Neural cell (in vitro differentiated cells): Measurements from ENCODE around the gene AGA. TPM values are rescaled to one million over a fixed set of nuclear protein-coding genes. Genes with fewer than 3 reads are reported as not detected.

Source experiments
- H2AFZ ChIP-seq: fragments of 200-600, 300-800 bp; sonication (generic), shearing (Covaris generic); 2 replicates; pipeline ENCODE4 v1.6.0; 2014; ENCODE audit warnings: low read depth, mild to moderate bottlenecking, antibody characterized with exemption, low read length, moderate library complexity
- H3F3A ChIP-seq: fragments of 200-600 bp; shearing (Covaris generic); 2 replicates; pipeline ENCODE4 v1.6.1; 2016; ENCODE audit warnings: mild to moderate bottlenecking, moderate library complexity, mixed read lengths, antibody characterized with exemption, low read length; ENCODE audit not compliant: insufficient read depth, poor library complexity, severe bottlenecking
- H3K27ac ChIP-seq: fragments of 200-600, 300-800 bp; sonication (generic), shearing (Covaris generic); 2 replicates; pipeline ENCODE4 v1.5.1; 2014; ENCODE audit warnings: mild to moderate bottlenecking, low read length, moderate library complexity
- H3K27me3 ChIP-seq: fragments of 300-800, 200-600 bp; sonication (generic), shearing (Covaris generic); 2 replicates; pipeline ENCODE4 v1.6.0; 2014; ENCODE audit warnings: mild to moderate bottlenecking, low read depth, low read length, moderate library complexity; ENCODE audit not compliant: insufficient read depth
- H3K36me3 ChIP-seq: fragments of 300-800, 200-600 bp; sonication (generic), shearing (Covaris generic); 2 replicates; pipeline ENCODE4 v1.5.1; 2014; ENCODE audit warnings: mild to moderate bottlenecking, antibody characterized with exemption, low read length, moderate library complexity; ENCODE audit not compliant: insufficient read depth
- H3K4me2 ChIP-seq: fragments of 300-800, 200-600 bp; sonication (generic), shearing (Covaris generic); 2 replicates; pipeline ENCODE4 v1.6.0; 2014; ENCODE audit warnings: mild to moderate bottlenecking, low read length
- H3K4me3 ChIP-seq: fragments of 300-800, 200-600 bp; sonication (generic), shearing (Covaris generic); 2 replicates; pipeline ENCODE4 v1.5.1; 2014; ENCODE audit warnings: mild to moderate bottlenecking, low read length, moderate library complexity
- H3K79me2 ChIP-seq: fragments of 200-600 bp; shearing (Covaris generic); replicated peaks from 2 replicates; pipeline ENCODE4 v1.6.0; 2014; ENCODE audit warnings: mild to moderate bottlenecking, low read length, moderate library complexity; ENCODE audit not compliant: insufficient read depth
- H3K9ac ChIP-seq: fragments of 300-800, 200-600 bp; sonication (generic), shearing (Covaris generic); 2 replicates; pipeline ENCODE4 v1.6.1; 2016; ENCODE audit warnings: mild to moderate bottlenecking, low read length, mixed read lengths
- H3K9me2 ChIP-seq: fragments of 200-600 bp; shearing (Covaris generic); 2 replicates; pipeline ENCODE4 v1.6.1; 2016; ENCODE audit warnings: mild to moderate bottlenecking, low read length, mixed read lengths; ENCODE audit not compliant: insufficient read depth
- H3K9me3 ChIP-seq: fragments of 200-600, 300-800 bp; sonication (generic), shearing (Covaris generic); 2 replicates; pipeline ENCODE4 v1.6.1; 2016; ENCODE audit warnings: mild to moderate bottlenecking, mixed run types, low read length, moderate library complexity, mixed read lengths
- H4K20me1 ChIP-seq: fragments of 200-600 bp; shearing (Covaris generic); 2 replicates; pipeline ENCODE4 v1.6.1; 2016; ENCODE audit warnings: mild to moderate bottlenecking, mixed run types; ENCODE audit not compliant: insufficient read depth
- EP300 ChIP-seq: fragments of 450-650 bp; conservative IDR thresholded peaks from 2 replicates; pipeline ENCODE4 v1.6.1; 2014; ENCODE audit warnings: antibody characterized with exemption, mild to moderate bottlenecking, moderate library complexity; ENCODE audit not compliant: poor library complexity, severe bottlenecking
- POLR2AphosphoS5 ChIP-seq: IDR thresholded peaks from 2 replicates; pipeline ENCODE4 v1.6.1; 2012
- RAD21 ChIP-seq: fragments of 450-650 bp; conservative IDR thresholded peaks from 2 replicates; pipeline ENCODE4 v1.6.1; 2014; ENCODE audit warnings: antibody characterized with exemption, mild to moderate bottlenecking, moderate library complexity
- SMC3 ChIP-seq: fragments of 450-650 bp; conservative IDR thresholded peaks from 2 replicates; pipeline ENCODE4 v1.6.1; 2014; ENCODE audit warnings: antibody characterized with exemption, mild to moderate bottlenecking, moderate library complexity; ENCODE audit not compliant: poor library complexity
- TAF1 ChIP-seq: IDR thresholded peaks from 2 replicates; pipeline ENCODE4 v1.6.1; 2012; ENCODE audit warnings: low read depth
- polyA plus RNA-seq: library from polyadenylated mRNA; depleted of rRNA; stranded (reverse); fragments of >200 nt; gene quantifications from 2 replicates; pipeline ENCODE4 v1.2.3, GENCODE V29; 2014
- TF ChIP-seq, protein P1 (sequence below): IDR thresholded peaks from 2 replicates; pipeline ENCODE4 v1.6.1; 2012; ENCODE audit warnings: borderline replicate concordance
- TF ChIP-seq, protein P2 (sequence below): fragments of 450-650 bp; IDR thresholded peaks from 2 replicates; pipeline ENCODE4 v1.5.1; 2014; ENCODE audit warnings: antibody characterized with exemption, mild to moderate bottlenecking, moderate library complexity; ENCODE audit not compliant: poor library complexity, severe bottlenecking

The AGA gene
- polyA plus RNA-seq, 1 donor from 2014 or later: 3.1 TPM

DNA sequence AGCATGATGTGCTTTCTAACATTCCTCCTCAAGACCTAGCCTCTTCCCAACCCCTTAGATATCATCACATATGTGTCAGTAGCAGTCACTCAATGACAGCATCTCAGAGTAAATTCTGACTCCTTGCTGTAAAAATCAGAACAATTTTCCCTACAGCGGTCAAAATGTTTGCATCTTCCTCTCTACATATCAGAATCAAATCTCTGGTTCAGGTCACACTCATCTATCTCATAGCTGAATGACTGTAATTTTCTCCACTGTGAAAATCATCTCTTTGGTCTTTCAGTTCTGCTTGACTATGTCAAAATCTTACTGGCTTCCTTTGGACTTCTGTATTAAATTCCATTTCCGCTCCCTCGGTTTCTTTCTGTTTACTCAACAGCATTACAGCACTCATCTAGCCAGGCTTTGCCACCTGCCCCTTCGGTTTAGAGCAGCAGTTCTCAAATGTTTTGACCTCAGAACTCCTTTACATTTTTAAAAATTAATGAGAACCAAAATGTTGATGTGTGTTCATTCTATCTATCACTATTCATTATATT lies 57.3 kb downstream of the AGA start:
- Histone ChIP-seq H3F3A (no peaks in the 10 kb centered on the region), H4K20me1 (no peaks in the 10 kb centered on the region), H3K27me3 (no peaks in the 10 kb centered on the region), H3K9ac (no peak overlapping the region), H3K9me2 (no peaks in the 10 kb centered on the region), H3K27ac (no peak overlapping the region), H3K79me2 (no peaks in the 10 kb centered on the region), H3K4me3 (no peak overlapping the region), H3K9me3 (no peaks in the 10 kb centered on the region), H3K36me3 (no peaks in the 10 kb centered on the region), H3K4me2 (no peak overlapping the region), H2AFZ (no peak overlapping the region)
- TF ChIP-seq TAF1 (no peak), POLR2AphosphoS5 (peak; percentile 71), RAD21 (no peak), EP300 (peak; percentile 31), SMC3 (no peak)
- TF ChIP-seq, protein P1, sequence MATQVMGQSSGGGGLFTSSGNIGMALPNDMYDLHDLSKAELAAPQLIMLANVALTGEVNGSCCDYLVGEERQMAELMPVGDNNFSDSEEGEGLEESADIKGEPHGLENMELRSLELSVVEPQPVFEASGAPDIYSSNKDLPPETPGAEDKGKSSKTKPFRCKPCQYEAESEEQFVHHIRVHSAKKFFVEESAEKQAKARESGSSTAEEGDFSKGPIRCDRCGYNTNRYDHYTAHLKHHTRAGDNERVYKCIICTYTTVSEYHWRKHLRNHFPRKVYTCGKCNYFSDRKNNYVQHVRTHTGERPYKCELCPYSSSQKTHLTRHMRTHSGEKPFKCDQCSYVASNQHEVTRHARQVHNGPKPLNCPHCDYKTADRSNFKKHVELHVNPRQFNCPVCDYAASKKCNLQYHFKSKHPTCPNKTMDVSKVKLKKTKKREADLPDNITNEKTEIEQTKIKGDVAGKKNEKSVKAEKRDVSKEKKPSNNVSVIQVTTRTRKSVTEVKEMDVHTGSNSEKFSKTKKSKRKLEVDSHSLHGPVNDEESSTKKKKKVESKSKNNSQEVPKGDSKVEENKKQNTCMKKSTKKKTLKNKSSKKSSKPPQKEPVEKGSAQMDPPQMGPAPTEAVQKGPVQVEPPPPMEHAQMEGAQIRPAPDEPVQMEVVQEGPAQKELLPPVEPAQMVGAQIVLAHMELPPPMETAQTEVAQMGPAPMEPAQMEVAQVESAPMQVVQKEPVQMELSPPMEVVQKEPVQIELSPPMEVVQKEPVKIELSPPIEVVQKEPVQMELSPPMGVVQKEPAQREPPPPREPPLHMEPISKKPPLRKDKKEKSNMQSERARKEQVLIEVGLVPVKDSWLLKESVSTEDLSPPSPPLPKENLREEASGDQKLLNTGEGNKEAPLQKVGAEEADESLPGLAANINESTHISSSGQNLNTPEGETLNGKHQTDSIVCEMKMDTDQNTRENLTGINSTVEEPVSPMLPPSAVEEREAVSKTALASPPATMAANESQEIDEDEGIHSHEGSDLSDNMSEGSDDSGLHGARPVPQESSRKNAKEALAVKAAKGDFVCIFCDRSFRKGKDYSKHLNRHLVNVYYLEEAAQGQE: no peak
- TF ChIP-seq, protein P2, sequence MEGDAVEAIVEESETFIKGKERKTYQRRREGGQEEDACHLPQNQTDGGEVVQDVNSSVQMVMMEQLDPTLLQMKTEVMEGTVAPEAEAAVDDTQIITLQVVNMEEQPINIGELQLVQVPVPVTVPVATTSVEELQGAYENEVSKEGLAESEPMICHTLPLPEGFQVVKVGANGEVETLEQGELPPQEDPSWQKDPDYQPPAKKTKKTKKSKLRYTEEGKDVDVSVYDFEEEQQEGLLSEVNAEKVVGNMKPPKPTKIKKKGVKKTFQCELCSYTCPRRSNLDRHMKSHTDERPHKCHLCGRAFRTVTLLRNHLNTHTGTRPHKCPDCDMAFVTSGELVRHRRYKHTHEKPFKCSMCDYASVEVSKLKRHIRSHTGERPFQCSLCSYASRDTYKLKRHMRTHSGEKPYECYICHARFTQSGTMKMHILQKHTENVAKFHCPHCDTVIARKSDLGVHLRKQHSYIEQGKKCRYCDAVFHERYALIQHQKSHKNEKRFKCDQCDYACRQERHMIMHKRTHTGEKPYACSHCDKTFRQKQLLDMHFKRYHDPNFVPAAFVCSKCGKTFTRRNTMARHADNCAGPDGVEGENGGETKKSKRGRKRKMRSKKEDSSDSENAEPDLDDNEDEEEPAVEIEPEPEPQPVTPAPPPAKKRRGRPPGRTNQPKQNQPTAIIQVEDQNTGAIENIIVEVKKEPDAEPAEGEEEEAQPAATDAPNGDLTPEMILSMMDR: no peak

DNA sequence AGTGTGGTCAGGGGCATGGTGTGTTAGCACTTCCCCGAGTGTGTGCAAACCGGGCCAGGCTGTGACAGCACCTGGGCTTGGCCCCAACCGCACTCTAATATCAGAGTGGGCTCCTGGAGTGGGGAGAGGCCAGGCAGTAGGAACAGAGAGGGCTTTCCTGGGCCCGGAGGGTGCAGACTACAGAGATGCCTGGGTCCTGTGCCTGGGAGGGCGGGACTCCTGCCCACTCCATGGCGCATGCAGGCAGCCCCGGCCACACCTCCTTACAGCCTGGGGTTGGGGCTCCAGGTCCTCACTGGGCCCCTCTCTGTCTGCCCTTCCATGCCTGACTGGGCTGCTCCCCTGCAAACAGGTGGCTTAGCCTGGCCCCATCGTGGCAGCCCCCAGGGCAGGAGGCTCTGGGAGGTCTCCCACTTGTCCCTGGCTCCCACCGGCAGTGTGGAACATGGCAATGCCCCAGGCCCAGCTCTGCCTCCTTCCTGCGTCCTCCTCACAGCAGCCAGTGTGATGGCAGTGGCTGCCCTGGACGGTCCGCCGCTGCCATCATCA lies 60.4 kb downstream of the AGA start:
- Histone ChIP-seq H3F3A (no peaks in the 10 kb centered on the region), H3K4me3 (no peak overlapping the region), H3K4me2 (no peak overlapping the region), H3K9me2 (no peaks in the 10 kb centered on the region), H3K79me2 (no peaks in the 10 kb centered on the region), H3K27ac (no peak overlapping the region), H3K27me3 (no peaks in the 10 kb centered on the region), H3K36me3 (no peaks in the 10 kb centered on the region), H2AFZ (no peak overlapping the region), H4K20me1 (no peaks in the 10 kb centered on the region), H3K9ac (no peak overlapping the region), H3K9me3 (no peaks in the 10 kb centered on the region)
- TF ChIP-seq, protein P2: no peak

Other genes with a start within 250 kb of the AGA start
- 0.15 TPM in 1 of 2 replicates, not detected in the other for gene NEIL3, start 132.6 kb downstream of the AGA start, polyA plus RNA-seq